Endothelial cell of umbilical vein (primary cell): ENCODE measurements around the gene CPSF7. TPM values are rescaled to one million over a fixed set of nuclear protein-coding genes. Genes with fewer than 3 reads are reported as not detected.
"Not testable (repeated sequence)": the region's sequence is repeated elsewhere in the genome, so short reads cannot be mapped to it uniquely, and the experiment has no call there.

ENCODE experiments used
- BruUV-seq: library from RNA; stranded (reverse); fragments of 400-500 nt; replicated peaks from 2 replicates; lab custom pipeline; 2021; lab: Mats Ljungman, UMichigan
- CTCF ChIA-PET: fragments of 300-600, 350-600 bp; sonication (Branson Sonifier 250); formaldehyde crosslinking; loops from one replicate; lab custom pipeline; 2021; ENCODE audit warnings: antibody characterized with exemption, inconsistent platforms; lab: Charles Lee
- POLR2A ChIA-PET: fragments of 300-600, 350-600 bp; sonication (Branson Sonifier 250); formaldehyde crosslinking; loops from one replicate; lab custom pipeline; 2021; ENCODE audit warnings: antibody characterized with exemption, inconsistent platforms; lab: Charles Lee
- DNase-seq: peaks from one replicate; pipeline ENCODE4 v3.0.0-alpha.2; 2011; ENCODE audit warnings: low read depth, low spot score
- FAIRE-seq: peaks from 2 replicates; lab custom pipeline; 2011; peaks lifted over from hg19 to GRCh38; lab: Jason Lieb, UNC
- H2AFZ ChIP-seq: 2 replicates; pipeline ENCODE4 v1.6.0; 2012; ENCODE audit warnings: low read depth, low read length, control low read depth, inconsistent platforms
- H3K27ac ChIP-seq: 2 replicates; pipeline ENCODE4 v1.5.1; 2011; ENCODE audit warnings: low read depth, mild to moderate bottlenecking, control low read depth, low read length, moderate library complexity; ENCODE audit not compliant: insufficient read depth
- H3K27me3 ChIP-seq, 2 experiments: 2 replicates each; pipeline versions ENCODE4 v1.6.0 to v1.6.1; 2011; ENCODE audit warnings: low read length in 2 of 2, mixed read lengths in 1 of 2; ENCODE audit not compliant: control insufficient read depth in 2 of 2, insufficient read depth in 2 of 2
- H3K36me3 ChIP-seq, 2 experiments: 2 replicates in 1 of 2; 3 replicates in 1 of 2; pipeline ENCODE4 v1.5.1; 2011; ENCODE audit warnings: low read length in 2 of 2, mild to moderate bottlenecking in 1 of 2, moderate library complexity in 1 of 2; ENCODE audit not compliant: control insufficient read depth in 2 of 2, insufficient read depth in 2 of 2; ENCODE audit errors: extremely low read depth in 1 of 2
- H3K4me1 ChIP-seq: 3 replicates; pipeline ENCODE4 v1.5.1; 2011; ENCODE audit warnings: mild to moderate bottlenecking, low read length; ENCODE audit not compliant: control insufficient read depth, insufficient read depth; ENCODE audit errors: extremely low read depth
- H3K4me2 ChIP-seq: 2 replicates; pipeline ENCODE4 v1.6.1; 2011; ENCODE audit warnings: low read length, control low read depth, mixed read lengths; ENCODE audit not compliant: insufficient read depth
- H3K4me3 ChIP-seq, 3 experiments: fragments of 200-600 bp in 1 of 3; sonication (generic), shearing (Covaris generic) in 1 of 3; replicated peaks in 1 of 3; 2 replicates each; pipeline ENCODE4 v1.5.1; 2011 to 2016; ENCODE audit warnings: control low read depth in 3 of 3, low read length in 3 of 3, mild to moderate bottlenecking in 2 of 3, inconsistent platforms in 1 of 3, low read depth in 1 of 3, moderate library complexity in 1 of 3; ENCODE audit not compliant: insufficient read depth in 1 of 3
- H3K79me2 ChIP-seq: 2 replicates; pipeline ENCODE4 v1.6.0; 2012; ENCODE audit warnings: low read length, inconsistent platforms; ENCODE audit not compliant: control insufficient read depth, insufficient read depth
- H3K9ac ChIP-seq: replicated peaks from 2 replicates; pipeline ENCODE3; 2011; ENCODE audit warnings: low read length, control low read depth; ENCODE audit not compliant: insufficient read depth; ENCODE audit errors: extremely low read depth
- H3K9me1 ChIP-seq: replicated peaks from 3 replicates; pipeline ENCODE4 v1.6.0; 2011; ENCODE audit warnings: mild to moderate bottlenecking, low read length; ENCODE audit not compliant: control insufficient read depth, insufficient read depth; ENCODE audit errors: extremely low read depth
- H3K9me3 ChIP-seq: replicated peaks from 2 replicates; pipeline ENCODE4 v1.5.1; 2012; ENCODE audit warnings: low read length, inconsistent platforms; ENCODE audit not compliant: control insufficient read depth, insufficient read depth
- H4K20me1 ChIP-seq: replicated peaks from 2 replicates; pipeline ENCODE3; 2011; ENCODE audit warnings: mild to moderate bottlenecking, low read length; ENCODE audit not compliant: control insufficient read depth, insufficient read depth; ENCODE audit errors: extremely low read depth
- CTCF ChIP-seq, 2 donors: IDR thresholded peaks; 1 replicate in 1 of 2; 2 replicates in 1 of 2; pipeline ENCODE4 v1.5.1; 2011; ENCODE audit warnings: low read length in 2 of 2, mild to moderate bottlenecking in 2 of 2, moderate library complexity in 2 of 2, control low read depth in 1 of 2, inconsistent platforms in 1 of 2, low read depth in 1 of 2; ENCODE audit not compliant: insufficient read depth in 1 of 2; ENCODE audit errors: extremely low read depth in 1 of 2
- EZH2 ChIP-seq: IDR thresholded peaks from 2 replicates; pipeline ENCODE4 v1.6.1; 2012; ENCODE audit warnings: borderline replicate concordance, low read depth, mild to moderate bottlenecking, moderate library complexity, low read length, inconsistent platforms; ENCODE audit not compliant: severe bottlenecking
- FOS ChIP-seq: IDR thresholded peaks from 2 replicates; pipeline ENCODE4 v1.6.1; 2011; ENCODE audit warnings: mild to moderate bottlenecking, low read length, moderate library complexity, borderline replicate concordance; ENCODE audit not compliant: insufficient read depth
- GATA2 ChIP-seq: IDR thresholded peaks from 2 replicates; pipeline ENCODE4 v1.7.0; 2011; ENCODE audit warnings: low read depth, mild to moderate bottlenecking, moderate library complexity, mixed read lengths, low read length; ENCODE audit not compliant: insufficient read length, insufficient read depth
- JUN ChIP-seq: IDR thresholded peaks from 2 replicates; pipeline ENCODE4 v1.6.1; 2011; ENCODE audit warnings: borderline replicate concordance, low read depth; ENCODE audit not compliant: insufficient read length, insufficient read depth
- MAX ChIP-seq: IDR thresholded peaks from 2 replicates; pipeline ENCODE4 v1.6.1; 2011; ENCODE audit not compliant: insufficient read depth, insufficient read length
- MYC ChIP-seq: IDR thresholded peaks from one replicate; pipeline ENCODE4 v1.6.1; 2011; ENCODE audit warnings: mild to moderate bottlenecking, low read depth, low read length
- POLR2A ChIP-seq: IDR thresholded peaks from 2 replicates; pipeline ENCODE4 v1.6.1; 2012; ENCODE audit warnings: low read depth, mild to moderate bottlenecking, control low read depth, low read length
- POLR2AphosphoS5 ChIP-seq: IDR thresholded peaks from 2 replicates; pipeline ENCODE4 v1.6.1; 2012; ENCODE audit warnings: low read depth, mild to moderate bottlenecking, control low read depth, low read length, moderate library complexity; ENCODE audit not compliant: insufficient read depth
- dilution Hi-C: fragments of 300-500 bp; cut with MboI; formaldehyde crosslinking; loops from one replicate; pipeline ENCODE4 v1.15.0; 2019; ENCODE audit warnings: low sequenced_read_pairs; ENCODE audit not compliant: extremely low pct_ligation_motif_present
- intact Hi-C: fragments of 100-400 bp; cut with micrococcal nuclease; formaldehyde crosslinking; loops from one replicate; pipeline ENCODE4 v1.10.0; 2022
- polyA plus RNA-seq, 4 experiments: library from polyadenylated mRNA; depleted of rRNA in 3 of 4; stranded (reverse) in 3 of 4; unstranded in 1 of 4; fragments of >200 nt; gene quantifications; 2 replicates each; pipeline versions ENCODE4 v1.2.1 to v1.2.3, GENCODE V29; 2011 to 2012; ENCODE audit warnings: missing spikeins in 1 of 4
- total RNA-seq: library from RNA; stranded (reverse); gene quantifications from 2 replicates; pipeline ENCODE4 v1.2.3, GENCODE V29; 2021

The CPSF7 gene
- total and polyA plus RNA-seq, 2 donors (not counting 3 experiments of a cell fraction or from before 2014, with no cell fraction given) = 77.0 to 88.4 TPM

GRCh38 chr11:61468002-61468401, 38.2 kb upstream of the CPSF7 start:
- Histone ChIP-seq H3K79me2 (no peaks in the 10 kb centered on the region), H3K4me3 (no peak overlapping the region), H3K36me3 (peaks cover 0 to 6% of the 10 kb centered on the region in 2 experiments), H3K27ac (no peak overlapping the region), H3K9me3 (no peaks in the 10 kb centered on the region), H3K9me1 (no peaks in the 10 kb centered on the region), H3K9ac (no peak overlapping the region), H4K20me1 (no peaks in the 10 kb centered on the region), H3K4me1 (no peaks in the 10 kb centered on the region), H3K27me3 (no peaks in the 10 kb centered on the region), H3K4me2 (no peak overlapping the region), H2AFZ (no peak overlapping the region)
- ChIA-PET CTCF (interaction anchor here (1.1 kb wide), 1 partner anchor 9 kb away, joined by 3 read pairs; no protein-coding TSS in a partner anchor), POLR2A (no interaction called here)
- TF ChIP-seq EZH2 (no peak), MYC (no peak), GATA2 (no peak), MAX (no peak), JUN (no peak), FOS (no peak), POLR2AphosphoS5 (no peak), CTCF (IDR thresholded peaks at IDR 0.05; ENCODE audit: extremely low read depth in 1 of 2, insufficient read depth in 1 of 2, low read depth in 1 of 2, low read length in 2 of 2) (no peak), POLR2A (no peak)
- FAIRE-seq = no peak
- BruUV-seq = no TSS peak
- intact Hi-C loops (no loop called here), dilution Hi-C loops (no loop called here)
- DNase-seq = no peak

- dilution Hi-C loops, BruUV-seq, H3K9me3 ChIP-seq, H4K20me1 ChIP-seq, H3K4me3 ChIP-seq, H3K79me2 ChIP-seq, H3K27me3 ChIP-seq, H2AFZ ChIP-seq, H3K27ac ChIP-seq, FAIRE-seq, POLR2A ChIA-PET, H3K9ac ChIP-seq, H3K9me1 ChIP-seq, intact Hi-C loops, H3K4me1 ChIP-seq, H3K4me2 ChIP-seq, DNase-seq, H3K36me3 ChIP-seq: not testable (repeated sequence)
- CTCF ChIA-PET = interaction anchor here (1.0 to 1.1 kb wide), 2 partner anchors 9 to 10 kb away, joined by 3 read pairs; no protein-coding TSS in a partner anchor
These were observed 37.8 kb upstream of the CPSF7 start for GRCh38 chr11:61467602-61468001.
